22Rv1 (cell line): ENCODE measurements around the gene ACSS3.

Experiments
- CTCF ChIP-seq: fragments of 450-650 bp; IDR thresholded peaks from 2 replicates; pipeline ENCODE4 v1.5.1; 2017; ENCODE audit warnings: mild to moderate bottlenecking
- ZFX ChIP-seq: fragments of 450-650 bp; IDR thresholded peaks from 2 replicates; pipeline ENCODE4 v1.6.1; 2017; ENCODE audit warnings: antibody characterized with exemption, borderline replicate concordance

GRCh38 chr12:81080431-81080983, 2.6 kb downstream of the ACSS3 start:
- TF ChIP-seq CTCF (no peak), ZFX (no peak)
